ENCODE measurements around the gene ZNF670.
A peak's percentile ranks its signal among the peaks of the same experiment; 100 is the strongest.
"Not testable (repeated sequence)": the region's sequence is repeated elsewhere in the genome, so short reads cannot be mapped to it uniquely, and the experiment has no call there.

The ZNF670 gene

GRCh38 chr1:247078258-247079140, at the start of gene ZNF670:
Gene ZNF670, minus strand, starts transcription at chr1:247078811. Its CDS starts 215 bp downstream, at chr1:247078596.
- DNase-seq: peak; percentile 93

GRCh38 chr1:247127519-247128282, 49.1 kb upstream of the ZNF670 start:
- not testable (repeated sequence) for DNase-seq

GRCh38 chr1:247126601-247127000, 48.0 kb upstream of the ZNF670 start:
- DNase-seq: not testable (repeated sequence)

DNA sequence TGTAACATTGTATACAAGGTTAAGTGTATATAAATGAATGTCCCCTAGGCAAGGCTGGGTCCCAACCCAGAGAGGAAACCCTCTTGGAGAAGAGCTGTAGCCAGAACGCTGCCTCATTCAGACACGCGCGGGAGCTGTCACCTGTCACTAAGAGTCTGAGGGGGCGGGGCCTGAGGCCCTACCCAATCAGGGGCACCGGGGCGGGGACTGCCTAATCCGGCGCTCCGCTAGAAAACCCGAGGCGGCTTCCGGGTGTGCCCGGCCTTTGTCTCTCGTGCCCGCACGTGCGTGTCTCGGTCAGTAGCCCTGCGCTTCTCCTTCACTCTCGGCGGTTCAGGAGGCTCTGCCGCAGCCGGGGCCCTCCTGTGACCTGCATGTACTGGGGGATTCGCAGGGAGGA, 47.6 kb upstream of the ZNF670 start:
- not testable (repeated sequence) for DNase-seq

DNA sequence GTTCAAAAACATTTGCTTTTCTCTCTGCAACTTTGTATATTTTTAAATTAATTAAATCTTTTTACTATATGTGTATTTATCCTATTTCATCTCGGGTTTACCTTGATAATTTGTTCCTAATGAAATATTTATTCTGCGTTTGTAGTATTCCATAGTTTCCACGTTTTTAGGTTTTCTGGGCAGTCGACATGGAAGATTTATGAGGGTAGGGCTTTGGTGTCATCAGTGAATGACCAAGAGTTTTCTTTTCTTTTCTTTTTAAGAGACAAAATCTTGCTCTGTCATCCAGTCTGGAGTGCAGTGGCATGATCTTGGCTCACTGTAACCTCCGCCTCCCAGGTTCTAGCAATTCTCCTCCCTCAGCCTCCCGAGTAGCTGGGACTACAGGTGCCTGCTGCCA, 42.8 kb upstream of the ZNF670 start:
- DNase-seq: no peak

DNA sequence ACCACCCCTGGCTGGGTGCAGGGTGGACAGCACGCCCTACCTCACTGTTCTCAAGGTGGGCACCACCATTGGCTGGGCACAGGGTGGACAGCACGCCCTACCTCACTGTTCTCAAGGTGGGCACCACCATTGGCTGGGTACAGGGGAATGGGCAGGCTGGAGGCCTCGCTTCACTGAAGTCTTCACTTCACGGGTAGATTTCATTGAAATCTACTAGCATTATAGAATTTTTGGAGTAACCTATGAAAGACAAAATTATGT, 41.7 kb upstream of the ZNF670 start:
- DNase-seq: not testable (repeated sequence)

- no peak for DNase-seq
These were observed 41.2 kb upstream of the ZNF670 start for GRCh38 chr1:247119600-247120407.

GRCh38 chr1:247118946-247119446, 40.4 kb upstream of the ZNF670 start:
- DNase-seq: peak; percentile 0

DNA sequence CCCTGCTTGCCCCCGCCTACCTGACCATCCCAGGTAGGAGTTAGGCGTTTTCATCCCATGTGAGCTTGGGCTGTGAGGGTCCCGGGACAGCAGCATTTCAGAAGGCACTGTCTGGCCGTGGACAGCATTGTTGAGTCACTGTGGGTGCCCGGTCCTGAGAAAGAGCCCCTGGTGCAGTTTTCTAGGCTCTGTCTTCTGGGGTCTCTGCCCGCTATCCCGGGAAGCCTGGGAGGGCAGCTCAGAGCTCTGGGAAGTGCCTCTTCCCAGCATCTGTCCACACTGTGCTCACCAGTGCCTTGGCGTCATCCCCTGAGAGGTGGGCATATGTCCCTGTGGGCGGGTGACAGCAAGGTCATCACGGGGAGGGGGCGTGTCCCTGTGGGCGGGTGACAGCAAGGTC, 36.9 kb upstream of the ZNF670 start:
- DNase-seq: no peak

DNA sequence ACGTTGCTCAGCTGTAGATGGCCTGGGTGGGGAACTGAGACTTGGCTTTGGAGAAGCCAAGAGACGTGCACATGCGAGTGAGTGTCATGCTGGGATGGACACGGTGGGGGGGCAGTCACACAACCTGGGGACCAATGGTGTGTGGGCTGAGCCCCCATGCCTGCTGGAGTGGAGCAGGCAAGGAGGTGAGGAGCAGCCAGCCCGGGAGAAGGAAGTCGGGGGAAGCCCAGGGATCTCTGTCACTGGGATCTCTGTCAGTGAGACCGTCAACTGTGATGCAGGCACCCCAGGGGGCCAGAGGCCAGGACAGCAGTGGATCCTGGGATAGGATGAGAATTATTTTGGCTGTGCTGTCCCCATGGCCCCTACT, 36.5 kb upstream of the ZNF670 start:
- no peak for DNase-seq

DNA sequence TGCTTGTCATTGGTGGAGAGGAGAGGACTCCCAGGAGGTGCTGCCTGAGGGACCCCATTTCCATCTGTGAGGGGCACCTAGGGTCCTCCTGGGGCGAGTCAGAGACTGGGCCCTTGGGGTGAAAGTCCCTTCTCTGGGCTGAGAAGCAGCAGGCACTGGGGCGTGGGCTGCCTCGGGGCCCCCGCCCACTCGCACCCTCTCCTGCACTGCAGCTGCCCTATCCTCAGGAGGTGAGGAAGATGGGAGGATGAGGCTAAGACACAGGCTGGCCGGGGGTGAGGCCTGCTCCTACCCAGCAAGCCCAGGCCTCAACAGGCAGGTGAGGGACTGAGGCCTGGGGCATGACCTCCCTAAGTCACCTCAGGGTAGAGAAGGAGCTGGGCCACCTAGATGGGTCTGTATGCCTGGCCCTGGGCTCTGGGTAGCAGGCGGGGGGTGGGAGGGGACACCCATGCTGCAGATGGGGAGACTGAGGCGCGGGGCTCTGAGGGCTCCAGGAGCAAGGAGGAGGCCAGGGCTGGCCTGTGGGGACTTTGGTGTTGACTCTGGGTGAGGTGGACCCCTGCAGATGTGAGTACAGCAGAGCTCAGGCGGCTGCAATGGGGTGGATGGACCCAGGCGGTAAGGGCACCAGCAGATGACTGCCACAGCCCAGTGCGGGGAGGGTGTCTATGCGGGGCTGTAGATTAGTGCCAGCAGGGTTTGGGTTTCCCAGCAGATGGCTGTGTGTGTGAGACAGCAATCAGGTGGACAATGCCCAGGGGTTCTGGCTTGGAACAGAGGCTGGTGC, 35.9 kb upstream of the ZNF670 start:
- DNase-seq: no peak

DNA sequence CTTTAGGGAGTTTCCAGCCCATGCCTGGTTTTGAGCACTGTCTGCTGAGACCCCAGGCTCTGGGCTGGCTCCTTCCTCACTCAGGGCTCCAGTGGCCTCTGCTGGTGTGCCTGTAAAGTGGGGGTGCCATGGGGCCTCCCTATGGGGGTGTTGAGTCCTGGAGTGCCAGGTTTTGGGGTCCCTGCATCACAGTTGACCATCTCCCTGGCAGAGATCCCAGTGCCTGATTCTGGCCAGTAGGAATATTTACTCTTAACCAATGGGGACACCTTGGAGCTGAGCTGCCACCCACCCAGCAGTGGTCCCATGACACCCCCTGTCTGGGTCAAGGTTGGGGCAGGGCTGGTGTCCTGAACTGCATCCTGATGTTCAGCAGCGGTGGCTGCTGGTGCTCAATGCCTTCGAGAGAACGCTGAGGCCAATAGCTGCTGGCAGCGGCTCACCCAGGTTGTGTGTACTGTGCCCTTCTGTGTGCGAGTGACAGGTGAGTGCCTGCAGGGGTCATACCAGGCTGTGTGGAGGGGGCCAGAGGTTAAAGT, 35.2 kb upstream of the ZNF670 start:
- DNase-seq: no peak

DNA sequence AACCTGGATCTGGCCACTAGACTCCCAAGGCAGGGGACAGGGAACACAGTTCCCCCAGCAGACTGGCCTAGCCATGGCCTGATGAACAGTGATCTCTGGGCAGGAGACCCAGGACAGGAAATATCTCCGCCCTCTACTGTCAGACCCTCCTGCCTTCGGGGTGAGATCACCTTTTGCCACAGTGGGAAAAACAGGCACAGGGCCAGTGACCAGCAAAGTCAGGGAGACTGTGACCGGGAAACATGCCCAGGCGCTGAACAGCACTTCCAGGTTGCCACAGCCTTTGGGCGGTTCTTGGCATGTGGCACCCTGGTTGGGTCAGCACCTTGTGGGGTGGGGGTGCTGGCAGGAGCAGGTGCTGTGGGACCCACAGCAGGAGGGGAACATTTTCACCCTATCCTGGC, 34.5 kb upstream of the ZNF670 start:
- DNase-seq: peak; percentile 1

DNA sequence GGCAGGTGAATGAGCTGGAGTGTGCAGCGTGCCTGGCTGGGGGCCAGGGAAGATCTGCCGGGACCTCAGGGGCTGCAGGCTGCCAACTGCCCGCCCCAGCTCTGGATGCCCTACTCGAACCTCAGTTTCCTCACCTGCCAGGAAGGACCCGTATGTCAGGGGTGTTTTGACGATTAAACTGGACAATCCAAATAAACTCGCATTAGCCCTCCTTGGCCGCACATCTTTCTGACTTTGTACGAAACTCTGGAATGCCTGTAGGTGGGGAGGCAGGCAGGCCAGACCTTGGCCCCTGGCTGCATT, 33.8 kb upstream of the ZNF670 start:
- DNase-seq: peak; percentile 2

DNA sequence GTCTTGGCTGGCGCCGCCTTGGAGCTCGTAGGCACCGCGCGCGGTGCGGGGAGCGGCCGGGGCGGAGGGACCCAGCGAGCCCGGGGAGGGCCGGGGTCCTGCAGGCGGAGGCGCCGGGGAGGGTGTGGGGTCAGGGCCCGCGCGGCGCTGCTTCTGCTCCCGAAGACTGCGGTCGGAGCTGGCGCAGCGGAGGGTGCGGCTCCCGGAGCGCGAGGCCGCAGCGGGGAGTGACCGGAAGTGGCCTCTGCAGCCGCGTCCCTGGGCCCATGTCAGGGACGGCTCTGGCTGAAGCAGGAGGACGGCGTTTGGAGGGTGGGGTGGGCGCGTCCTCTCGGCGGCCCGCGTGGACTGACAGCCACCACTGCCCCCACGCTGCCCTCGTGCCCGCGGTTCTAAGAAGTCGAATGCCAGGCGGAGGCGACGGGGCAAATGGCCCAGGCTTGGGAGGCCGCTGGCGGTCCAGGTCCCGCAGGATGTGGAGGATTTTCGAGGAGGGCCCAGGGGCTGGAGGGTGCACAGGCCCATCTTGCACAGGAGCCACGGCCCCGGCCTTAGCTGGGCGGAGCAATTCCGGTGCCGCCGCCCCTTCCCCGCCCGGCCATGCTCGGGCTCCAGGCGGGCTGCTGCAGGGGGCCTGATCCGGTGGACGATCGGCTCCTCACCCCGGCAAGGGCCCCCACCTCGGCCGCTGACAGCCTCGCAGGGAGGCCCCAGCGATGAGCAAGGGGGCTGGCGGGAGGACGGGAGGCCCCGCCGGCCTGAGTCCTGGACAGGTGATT, 33.3 kb upstream of the ZNF670 start:
- DNase-seq: peak; percentile 2

- no peak for DNase-seq
These were observed 32.7 kb upstream of the ZNF670 start for GRCh38 chr1:247111259-247111699.

- no peak for DNase-seq
These were observed 32.1 kb upstream of the ZNF670 start for GRCh38 chr1:247110627-247111258.

DNA sequence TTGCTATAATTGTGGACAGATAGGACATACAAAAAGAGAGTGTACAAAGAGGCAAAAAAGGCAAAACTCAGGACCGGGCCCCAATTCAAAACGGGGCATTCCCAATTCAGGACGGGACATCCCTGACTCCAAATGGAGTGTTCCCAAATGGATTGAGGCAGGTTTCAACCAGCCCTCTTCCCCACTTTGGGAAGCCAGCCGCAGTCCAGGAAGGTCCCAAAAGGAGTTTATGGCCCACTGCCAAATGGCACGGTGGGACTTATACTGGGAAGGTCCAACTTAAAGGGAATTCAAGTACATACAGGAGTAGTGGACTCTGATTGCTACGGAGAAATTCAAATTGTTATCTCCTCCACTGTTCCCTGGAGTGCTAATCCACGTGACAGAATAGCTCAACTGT, 29.1 kb upstream of the ZNF670 start:
- no peak for DNase-seq

GRCh38 chr1:247105966-247106365, 27.4 kb upstream of the ZNF670 start:
- DNase-seq: no peak

DNA sequence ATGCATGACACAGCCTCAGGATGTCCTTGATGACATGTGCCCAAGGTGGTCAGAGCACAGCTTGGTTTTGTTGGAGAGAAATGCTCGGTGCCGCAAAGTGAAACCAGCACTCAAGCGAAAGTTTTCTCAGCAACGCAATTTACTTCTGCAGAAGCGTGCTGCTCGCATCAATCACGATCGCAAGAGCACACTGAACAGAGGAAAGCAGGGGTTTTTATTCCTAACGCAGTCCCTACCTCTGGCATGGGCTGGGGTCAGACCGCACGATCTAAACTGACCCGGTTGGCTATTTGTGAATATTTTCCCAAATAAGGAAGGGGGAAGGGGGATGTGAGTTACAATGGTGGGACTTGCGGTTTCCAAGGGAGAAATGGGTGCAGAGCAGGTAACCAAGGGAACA, 26.4 kb upstream of the ZNF670 start:
- DNase-seq: no peak
